Measurements from ENCODE around the gene MAP2K5.

Gene MAP2K5

GRCh38 chr15:67762610-67763368 lies 220.3 kb downstream of the MAP2K5 start:
- H4K20me1 ChIP-seq (ENCODE audit: insufficient read depth, low read length), result no peaks in the 10 kb centered on the region
- H3K36me3 ChIP-seq (replicated peaks; ENCODE audit: low read depth, low read length), result no peaks in the 10 kb centered on the region
- H3K27me3 ChIP-seq (ENCODE audit: low read depth, low read length), result no peaks in the 10 kb centered on the region
- no peaks in the 10 kb centered on the region for H3K9me3 ChIP-seq (ENCODE audit: insufficient read depth, low read length)
- H3K4me1 ChIP-seq (ENCODE audit: low read length), result peaks cover 61% of the 10 kb centered on the region
- TF ChIP-seq CTCF (IDR thresholded peaks at IDR 0.05; ENCODE audit: low read depth, low read length) (no peak), EZH2phosphoT487 (IDR thresholded peaks at IDR 0.05; ENCODE audit: low read depth) (no peak)
- H3K27ac ChIP-seq (ENCODE audit: low read length), result peak overlapping the region; percentile 40
- H3K4me3 ChIP-seq (ENCODE audit: low read length), result peak overlapping the region; percentile 55
- peak overlapping the region; percentile 25; the same call in 1 of the 2 replicates for H3K9ac ChIP-seq (ENCODE audit: low read length)
- H3K4me2 ChIP-seq (ENCODE audit: low read length), result peak overlapping the region; percentile 79
- H3K79me2 ChIP-seq (ENCODE audit: low read length), result no peaks in the 10 kb centered on the region
- H2AFZ ChIP-seq (ENCODE audit: low read depth, low read length), result no peak overlapping the region; the same call in 1 of the 2 replicates

GRCh38 chr15:67765701-67766100 lies 223.2 kb downstream of the MAP2K5 start:
- Histone ChIP-seq H3K27ac (ENCODE audit: low read length) (no peak overlapping the region), H3K27me3 (ENCODE audit: low read depth, low read length) (no peaks in the 10 kb centered on the region), H3K4me1 (ENCODE audit: low read length) (peaks cover 58% of the 10 kb centered on the region), H3K4me2 (ENCODE audit: low read length) (no peak overlapping the region), H3K4me3 (ENCODE audit: low read length) (no peak overlapping the region), H2AFZ (ENCODE audit: low read depth, low read length) (no peak overlapping the region), H3K79me2 (ENCODE audit: low read length) (no peaks in the 10 kb centered on the region), H3K9ac (ENCODE audit: low read length) (no peak overlapping the region), H4K20me1 (ENCODE audit: insufficient read depth, low read length) (no peaks in the 10 kb centered on the region), H3K9me3 (ENCODE audit: insufficient read depth, low read length) (no peaks in the 10 kb centered on the region), H3K36me3 (replicated peaks; ENCODE audit: low read depth, low read length) (no peaks in the 10 kb centered on the region)
- no peak for TF ChIP-seq CTCF (IDR thresholded peaks at IDR 0.05; ENCODE audit: low read depth, low read length)
- TF ChIP-seq EZH2phosphoT487 (IDR thresholded peaks at IDR 0.05; ENCODE audit: low read depth), result no peak

- Histone ChIP-seq H3K36me3 (replicated peaks; ENCODE audit: low read depth, low read length) (no peaks in the 10 kb centered on the region), H2AFZ (ENCODE audit: low read depth, low read length) (no peak overlapping the region), H3K4me2 (ENCODE audit: low read length) (peak overlapping the region; percentile 31), H3K27ac (ENCODE audit: low read length) (no peak overlapping the region), H3K4me3 (ENCODE audit: low read length) (no peak overlapping the region), H3K9me3 (ENCODE audit: insufficient read depth, low read length) (no peaks in the 10 kb centered on the region), H3K4me1 (ENCODE audit: low read length) (peaks cover 45% of the 10 kb centered on the region), H4K20me1 (ENCODE audit: insufficient read depth, low read length) (no peaks in the 10 kb centered on the region), H3K9ac (ENCODE audit: low read length) (no peak overlapping the region), H3K27me3 (ENCODE audit: low read depth, low read length) (no peaks in the 10 kb centered on the region), H3K79me2 (ENCODE audit: low read length) (no peaks in the 10 kb centered on the region)
- TF ChIP-seq CTCF (IDR thresholded peaks at IDR 0.05; ENCODE audit: low read depth, low read length), result no peak
- TF ChIP-seq EZH2phosphoT487 (IDR thresholded peaks at IDR 0.05; ENCODE audit: low read depth), result no peak
Measured at GRCh38 chr15:67766968-67767367, 224.5 kb downstream of the MAP2K5 start.

- no peaks in the 10 kb centered on the region for H3K27me3 ChIP-seq (ENCODE audit: low read depth, low read length)
- no peaks in the 10 kb centered on the region for H3K36me3 ChIP-seq (replicated peaks; ENCODE audit: low read depth, low read length)
- H3K4me2 ChIP-seq (ENCODE audit: low read length), result no peak overlapping the region
- no peaks in the 10 kb centered on the region for H3K9me3 ChIP-seq (ENCODE audit: insufficient read depth, low read length)
- H4K20me1 ChIP-seq (ENCODE audit: insufficient read depth, low read length), result no peaks in the 10 kb centered on the region
- H3K27ac ChIP-seq (ENCODE audit: low read length), result no peak overlapping the region
- H3K79me2 ChIP-seq (ENCODE audit: low read length), result no peaks in the 10 kb centered on the region
- no peak overlapping the region for H2AFZ ChIP-seq (ENCODE audit: low read depth, low read length)
- no peak overlapping the region for H3K9ac ChIP-seq (ENCODE audit: low read length)
- peaks cover 30% of the 10 kb centered on the region for H3K4me1 ChIP-seq (ENCODE audit: low read length)
- TF ChIP-seq EZH2phosphoT487 (IDR thresholded peaks at IDR 0.05; ENCODE audit: low read depth), result no peak
- TF ChIP-seq CTCF (IDR thresholded peaks at IDR 0.05; ENCODE audit: low read depth, low read length), result no peak
- no peak overlapping the region for H3K4me3 ChIP-seq (ENCODE audit: low read length)
Measured at GRCh38 chr15:67768313-67768977, 225.9 kb downstream of the MAP2K5 start.

Data from OCI-LY3 (cell line).